Measurements from ENCODE around the gene MRGPRX1. TPM values are rescaled to one million over a fixed set of nuclear protein-coding genes. Genes with fewer than 3 reads are reported as not detected.
"Not testable (repeated sequence)": the region's sequence is repeated elsewhere in the genome, so short reads cannot be mapped to it uniquely, and the experiment has no call there.

The MRGPRX1 gene
- total RNA-seq, 1 experiment from 2014 or later: not detected

GRCh38 chr11:18907391-18907790, 31.8 kb downstream of the MRGPRX1 start:
- Histone ChIP-seq H3K4me3 (ENCODE audit: insufficient read depth, low read depth, low read length) (no peak overlapping the region), H3K36me3 (replicated peaks; ENCODE audit: control insufficient read depth, insufficient read depth, low read length) (no peaks in the 10 kb centered on the region), H3K27me3 (ENCODE audit: control insufficient read depth, insufficient read depth, low read length) (no peaks in the 10 kb centered on the region)
- DNase-seq: no peak

GRCh38 chr11:18900637-18901036, 38.6 kb downstream of the MRGPRX1 start:
- DNase-seq; H3K36me3 ChIP-seq (replicated peaks; ENCODE audit: control insufficient read depth, insufficient read depth, low read length): not testable (repeated sequence)

GRCh38 chr11:18900151-18900611, 39.0 kb downstream of the MRGPRX1 start:
- DNase-seq; H3K36me3 ChIP-seq (replicated peaks; ENCODE audit: control insufficient read depth, insufficient read depth, low read length); H3K27me3 ChIP-seq (ENCODE audit: control insufficient read depth, insufficient read depth, low read length); H3K4me3 ChIP-seq (ENCODE audit: insufficient read depth, low read depth, low read length): not testable (repeated sequence)

More at GRCh38 chr11:18900637-18901036, 38.6 kb downstream of the MRGPRX1 start:
- H3K4me3 ChIP-seq (ENCODE audit: insufficient read depth, low read depth, low read length); H3K27me3 ChIP-seq (ENCODE audit: control insufficient read depth, insufficient read depth, low read length): not testable (repeated sequence)

GRCh38 chr11:18891712-18892111, 47.5 kb downstream of the MRGPRX1 start:
- not testable (repeated sequence) for DNase-seq; H3K4me3 ChIP-seq (ENCODE audit: insufficient read depth, low read depth, low read length); H3K27me3 ChIP-seq (ENCODE audit: control insufficient read depth, insufficient read depth, low read length); H3K36me3 ChIP-seq (replicated peaks; ENCODE audit: control insufficient read depth, insufficient read depth, low read length)

- H3K36me3 ChIP-seq (replicated peaks; ENCODE audit: control insufficient read depth, insufficient read depth, low read length): no peaks in the 10 kb centered on the region
- no peaks in the 10 kb centered on the region; the same call in 1 of the 2 replicates for H3K27me3 ChIP-seq (ENCODE audit: control insufficient read depth, insufficient read depth, low read length)
- no peak overlapping the region for H3K4me3 ChIP-seq (ENCODE audit: insufficient read depth, low read depth, low read length)
- DNase-seq: peak; percentile 14
Measured at GRCh38 chr11:18890615-18891014, 48.6 kb downstream of the MRGPRX1 start.

Other genes with a start within 250 kb of the MRGPRX1 start
- 0.70 and 1.5 TPM in 2 replicates for gene TMEM86A, start 240.6 kb downstream of the MRGPRX1 start, total RNA-seq (2014; rRNA removed; shearing (Covaris generic))
- gene IGSF22, start 213.2 kb downstream of the MRGPRX1 start, total RNA-seq (2014; rRNA removed; shearing (Covaris generic)): 0.07 and 0.76 TPM in 2 replicates
- 1.7 and 3.0 TPM in 2 replicates for gene PTPN5, start 147.6 kb downstream of the MRGPRX1 start, total RNA-seq (2014; rRNA removed; shearing (Covaris generic))
- gene MRGPRX2, start 121.3 kb upstream of the MRGPRX1 start, total RNA-seq (2014; rRNA removed; shearing (Covaris generic)): not detected in 2 replicates
- gene ZDHHC13, start 177.8 kb upstream of the MRGPRX1 start, total RNA-seq (2014; rRNA removed; shearing (Covaris generic)): 18.3 and 19.1 TPM in 2 replicates